GM18870 (cell line): ENCODE measurements around the gene RHOC.
"Not testable (repeated sequence)": the region's sequence is repeated elsewhere in the genome, so short reads cannot be mapped to it uniquely, and the experiment has no call there.

Experiments used
- ATAC-seq: cut with Tn5 transposase; IDR thresholded peaks from one replicate; pipeline ENCODE4 v1.9.1; 2021; ENCODE audit warnings: moderate library complexity; ENCODE audit not compliant: unreplicated experiment

RHOC gene

GRCh38 chr1:112706505-112707220 lies at the start of gene RHOC:
Gene RHOC (minus strand): TSS chr1:112707127. CDS start chr1:112703799, 3,328 bp downstream.
- peak; percentile 35 for ATAC-seq

- ATAC-seq = no peak
These were observed 47.2 kb upstream of the RHOC start for GRCh38 chr1:112754116-112754628.

- no peak for ATAC-seq
These were observed 41.5 kb upstream of the RHOC start for GRCh38 chr1:112748396-112748795.

DNA sequence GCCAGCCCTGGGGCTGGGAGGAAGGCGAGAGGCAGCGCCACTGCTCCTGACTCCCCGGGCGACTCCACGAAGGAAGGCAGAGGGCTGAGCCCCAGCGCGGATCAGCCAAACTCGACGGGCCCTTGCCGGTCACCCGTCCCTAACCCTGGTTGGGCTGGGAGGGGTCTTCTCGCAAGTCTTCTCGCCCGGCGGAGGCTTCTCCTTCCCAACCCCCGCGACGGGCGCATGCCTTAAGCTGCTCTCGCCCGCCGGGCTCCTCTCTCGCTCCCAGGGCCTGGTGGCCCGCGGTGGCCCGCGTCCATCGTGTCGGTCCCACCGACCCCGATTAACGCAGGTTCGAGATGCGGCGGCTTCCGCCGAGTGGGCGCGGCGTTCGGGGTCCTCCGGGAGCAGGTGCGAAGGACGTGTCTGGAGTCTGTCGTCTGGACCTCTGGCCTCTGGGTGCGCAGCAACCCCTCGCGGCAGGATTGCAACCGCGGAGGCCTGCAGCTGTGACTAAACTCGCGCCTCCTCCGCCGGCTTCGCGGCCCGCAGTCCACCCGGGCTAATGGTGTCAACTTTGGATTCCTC lies 37.2 kb upstream of the RHOC start:
- ATAC-seq = no peak

DNA sequence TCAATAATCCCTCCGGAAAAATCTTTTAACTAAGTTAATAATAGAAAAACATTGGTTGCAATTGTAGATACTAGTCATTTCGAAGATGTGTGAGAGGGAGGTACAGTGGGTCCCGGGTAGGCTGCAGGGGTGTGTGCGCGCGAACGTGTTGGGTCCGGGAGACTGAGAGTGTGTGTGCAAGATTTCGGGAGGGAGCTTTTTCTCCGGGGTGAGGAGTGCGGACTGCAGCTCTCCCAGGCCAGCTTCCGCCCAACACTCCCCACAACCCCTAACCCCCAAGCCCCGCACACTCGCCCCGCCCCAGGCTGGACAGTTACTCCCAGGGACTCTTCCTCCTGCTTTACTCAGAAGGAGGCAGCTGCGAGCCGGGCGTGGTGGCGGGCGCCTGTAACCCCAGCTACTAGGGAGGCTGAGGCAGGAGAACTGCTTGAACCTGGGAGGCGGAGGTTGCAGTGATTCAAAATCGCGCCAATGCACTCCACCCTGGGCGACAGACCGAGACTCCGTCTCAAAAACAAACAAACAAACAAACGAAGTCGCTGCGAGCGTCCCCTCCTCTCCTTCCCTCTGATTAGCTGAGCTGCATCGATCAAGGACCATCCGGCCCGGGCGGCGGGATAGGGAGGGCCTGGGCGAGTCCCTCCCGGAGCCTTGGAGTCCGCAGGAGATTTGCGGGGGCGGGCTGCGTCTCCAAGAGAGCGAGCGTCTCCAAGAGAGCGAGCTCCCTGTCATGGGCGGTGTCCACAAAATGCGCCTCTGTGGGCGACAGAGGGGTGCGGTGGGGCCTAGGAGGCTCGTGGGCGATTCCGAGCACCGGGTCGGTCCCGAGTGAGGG lies 36.5 kb upstream of the RHOC start:
- ATAC-seq = no peak

DNA sequence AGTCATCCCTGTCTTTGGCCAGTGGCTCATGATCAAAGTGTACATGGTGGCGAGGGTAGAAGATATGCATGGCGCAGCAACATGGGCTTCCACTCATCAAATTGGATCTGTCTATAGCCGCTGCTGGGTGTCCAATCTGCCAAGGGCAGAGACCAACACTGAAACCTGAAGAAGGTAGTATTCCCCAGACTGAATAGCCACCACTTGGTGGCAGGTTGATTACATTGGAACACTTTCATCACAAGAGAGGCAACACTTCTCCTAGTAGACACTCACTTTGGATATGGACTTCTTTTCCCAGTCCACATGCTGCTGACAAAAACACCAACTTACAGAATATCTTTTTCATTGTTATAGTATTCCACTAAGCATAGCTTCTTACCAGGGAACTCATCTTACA lies 30.6 kb upstream of the RHOC start:
- no peak for ATAC-seq

DNA sequence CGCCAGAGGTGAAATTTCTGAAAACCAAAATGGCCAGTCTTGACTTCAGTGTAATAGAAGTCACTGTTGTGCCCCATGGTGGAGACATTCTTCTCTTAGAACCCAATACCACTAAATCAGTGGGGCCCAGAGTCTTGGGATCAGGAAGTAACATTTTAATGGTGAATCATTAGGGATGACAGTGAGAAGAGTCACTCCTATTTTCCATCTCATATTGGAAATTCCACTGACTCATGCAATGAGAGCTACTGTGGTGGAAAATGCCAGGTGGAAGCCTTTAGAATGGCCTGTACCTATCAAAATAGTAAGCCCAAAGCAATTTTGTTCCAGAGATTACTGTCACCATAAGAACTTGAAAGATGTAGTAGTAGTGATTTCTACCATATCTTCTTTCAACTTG lies 28.8 kb upstream of the RHOC start:
- no peak for ATAC-seq

- ATAC-seq = no peak
These were observed 24.5 kb upstream of the RHOC start for GRCh38 chr1:112731451-112731850.

GRCh38 chr1:112729909-112730308 lies 23.0 kb upstream of the RHOC start:
- ATAC-seq = no peak

- not testable (repeated sequence) for ATAC-seq
These were observed 22.1 kb upstream of the RHOC start for GRCh38 chr1:112729011-112729410.

GRCh38 chr1:112728306-112728971 lies 21.5 kb upstream of the RHOC start:
- not testable (repeated sequence) for ATAC-seq

DNA sequence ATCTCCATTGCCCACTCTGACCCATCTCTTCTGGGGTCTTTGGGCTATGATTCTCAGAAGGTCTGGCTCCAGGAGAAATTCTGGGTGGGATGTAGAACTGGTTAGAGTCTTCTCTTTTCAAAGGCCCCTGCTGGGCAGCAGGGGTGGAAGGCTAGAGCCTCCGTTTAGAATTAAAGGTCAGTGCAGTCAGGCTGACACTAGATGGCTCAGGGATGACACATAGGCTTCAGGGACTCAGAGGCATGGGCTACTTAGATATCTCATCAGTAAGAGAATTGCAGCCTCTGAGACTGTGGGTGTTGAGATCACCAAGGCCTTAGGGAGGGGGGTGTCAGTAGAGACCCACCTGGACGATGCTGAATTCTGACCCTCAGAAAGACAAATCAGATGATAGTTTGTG lies 20.8 kb upstream of the RHOC start:
- ATAC-seq = no peak

DNA sequence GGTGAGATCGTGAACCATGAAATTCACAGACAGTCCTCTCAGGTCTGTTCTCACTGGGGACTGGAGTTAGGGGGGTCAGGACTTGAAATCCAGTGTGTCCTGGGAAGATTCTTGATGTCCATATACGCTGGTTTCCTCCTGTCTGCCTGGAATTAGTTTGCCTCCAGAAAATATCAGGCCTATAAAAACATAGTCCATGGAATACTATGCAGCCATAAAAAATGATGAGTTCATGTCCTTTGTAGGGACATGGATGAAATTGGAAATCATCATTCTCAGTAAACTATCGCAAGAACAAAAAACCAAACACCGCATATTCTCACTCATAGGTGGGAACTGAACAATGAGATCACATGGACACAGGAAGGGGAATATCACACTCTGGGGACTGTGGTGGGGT lies 17.3 kb upstream of the RHOC start:
- not testable (repeated sequence) for ATAC-seq

DNA sequence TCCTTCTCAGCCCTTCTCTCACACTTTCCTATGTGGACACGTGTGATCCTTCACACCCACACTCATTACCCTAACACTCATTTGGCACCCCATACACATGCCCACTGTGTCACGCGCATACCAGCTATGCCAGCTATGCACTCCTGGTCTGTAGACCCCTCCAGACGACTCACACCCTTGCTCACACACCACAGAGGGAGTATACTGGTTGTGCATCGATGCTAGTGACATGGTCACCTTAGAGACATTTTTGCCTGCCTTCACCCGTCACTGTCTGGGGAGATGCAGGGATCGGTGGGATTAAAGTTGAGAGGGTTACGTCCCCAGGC lies 16.5 kb upstream of the RHOC start:
- ATAC-seq = no peak

- no peak for ATAC-seq
These were observed 15.9 kb upstream of the RHOC start for GRCh38 chr1:112722601-112723510.

- no peak for ATAC-seq
These were observed 15.1 kb upstream of the RHOC start for GRCh38 chr1:112721966-112722524.

GRCh38 chr1:112721294-112721693 lies 14.4 kb upstream of the RHOC start:
- not testable (repeated sequence) for ATAC-seq

- ATAC-seq = no peak
These were observed 13.9 kb upstream of the RHOC start for GRCh38 chr1:112720800-112721199.

DNA sequence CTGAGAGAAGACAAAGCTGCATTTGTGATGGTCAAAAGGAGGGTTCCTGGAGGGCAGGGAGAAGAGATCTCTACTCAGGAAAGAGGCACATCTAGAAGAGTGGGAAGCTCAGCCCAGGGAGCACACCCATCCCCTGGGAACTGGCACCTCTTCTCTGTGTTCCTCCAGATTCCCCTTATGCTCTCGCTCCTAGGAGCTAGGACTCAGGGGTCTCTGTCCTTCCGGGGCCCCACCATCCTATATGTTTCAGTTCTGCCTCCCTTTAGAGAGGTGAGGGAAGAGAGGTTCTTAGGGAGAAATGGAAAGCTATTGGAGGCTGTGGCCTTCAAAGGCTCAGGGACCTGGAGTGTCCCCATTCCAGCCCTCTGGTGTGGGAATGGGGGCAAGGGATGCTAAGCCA lies 12.8 kb upstream of the RHOC start:
- no peak for ATAC-seq
